ENCODE results near the gene GNAT1.

GNAT1 gene

GRCh38 chr3:50196253-50196801 lies 4.9 kb downstream of the GNAT1 start:
- no peak for DNase-seq (ENCODE audit: insufficient read length)
- TF ChIP-seq POLR2AphosphoS5 (IDR thresholded peaks at IDR 0.05; ENCODE audit: low read depth, low read length), result no peak
- TF ChIP-seq POLR2A (IDR thresholded peaks at IDR 0.05; ENCODE audit: low read depth, low read length), result no peak
- TF ChIP-seq TAF1 (IDR thresholded peaks at IDR 0.05; ENCODE audit: borderline replicate concordance, low read depth, low read length), result no peak
- no peak for FAIRE-seq

- FAIRE-seq (no peak), DNase-seq (ENCODE audit: insufficient read length) (no peak)
- TF ChIP-seq TAF1 (IDR thresholded peaks at IDR 0.05; ENCODE audit: borderline replicate concordance, low read depth, low read length) (no peak), POLR2AphosphoS5 (IDR thresholded peaks at IDR 0.05; ENCODE audit: low read depth, low read length) (no peak), POLR2A (IDR thresholded peaks at IDR 0.05; ENCODE audit: low read depth, low read length) (no peak)
These were observed 10.3 kb downstream of the GNAT1 start for GRCh38 chr3:50201573-50202315.

- FAIRE-seq (no peak), DNase-seq (ENCODE audit: insufficient read length) (no peak)
- TF ChIP-seq POLR2A (IDR thresholded peaks at IDR 0.05; ENCODE audit: low read depth, low read length) (no peak), TAF1 (IDR thresholded peaks at IDR 0.05; ENCODE audit: borderline replicate concordance, low read depth, low read length) (no peak), POLR2AphosphoS5 (IDR thresholded peaks at IDR 0.05; ENCODE audit: low read depth, low read length) (no peak)
These were observed 11.1 kb downstream of the GNAT1 start for GRCh38 chr3:50202353-50203112.

- no peak for FAIRE-seq
- no peak for DNase-seq (ENCODE audit: insufficient read length)
- TF ChIP-seq POLR2A (IDR thresholded peaks at IDR 0.05; ENCODE audit: low read depth, low read length), result no peak
- no peak for TF ChIP-seq TAF1 (IDR thresholded peaks at IDR 0.05; ENCODE audit: borderline replicate concordance, low read depth, low read length)
- no peak for TF ChIP-seq POLR2AphosphoS5 (IDR thresholded peaks at IDR 0.05; ENCODE audit: low read depth, low read length)
These were observed 11.9 kb downstream of the GNAT1 start for GRCh38 chr3:50203113-50203808.

GRCh38 chr3:50203809-50204803 lies 12.7 kb downstream of the GNAT1 start:
- DNase-seq (ENCODE audit: insufficient read length) (no peak), FAIRE-seq (no peak)
- no peak for TF ChIP-seq POLR2AphosphoS5 (IDR thresholded peaks at IDR 0.05; ENCODE audit: low read depth, low read length)

- TF ChIP-seq POLR2AphosphoS5 (IDR thresholded peaks at IDR 0.05; ENCODE audit: low read depth, low read length), result no peak
- no peak for TF ChIP-seq TAF1 (IDR thresholded peaks at IDR 0.05; ENCODE audit: borderline replicate concordance, low read depth, low read length)
- TF ChIP-seq POLR2A (IDR thresholded peaks at IDR 0.05; ENCODE audit: low read depth, low read length), result no peak
- FAIRE-seq (no peak), DNase-seq (ENCODE audit: insufficient read length) (no peak)
These were observed 13.5 kb downstream of the GNAT1 start, which contains the start of gene SLC38A3 for GRCh38 chr3:50204804-50205412. Gene SLC38A3 (plus strand): TSS chr3:50205271. CDS start chr3:50214200, 8,929 bp downstream.

- FAIRE-seq (no peak), DNase-seq (ENCODE audit: insufficient read length) (no peak)
- TF ChIP-seq POLR2A (IDR thresholded peaks at IDR 0.05; ENCODE audit: low read depth, low read length), result no peak
These were observed 14.2 kb downstream of the GNAT1 start for GRCh38 chr3:50205413-50206276.

GRCh38 chr3:50207359-50208042 lies 16.1 kb downstream of the GNAT1 start:
- FAIRE-seq (no peak), DNase-seq (ENCODE audit: insufficient read length) (no peak)
- no peak for TF ChIP-seq POLR2A (IDR thresholded peaks at IDR 0.05; ENCODE audit: low read depth, low read length)
- no peak for TF ChIP-seq POLR2AphosphoS5 (IDR thresholded peaks at IDR 0.05; ENCODE audit: low read depth, low read length)
- no peak for TF ChIP-seq TAF1 (IDR thresholded peaks at IDR 0.05; ENCODE audit: borderline replicate concordance, low read depth, low read length)

GRCh38 chr3:50208677-50209344 lies 17.4 kb downstream of the GNAT1 start:
- DNase-seq (ENCODE audit: insufficient read length), result no peak
- no peak for FAIRE-seq
- no peak for TF ChIP-seq POLR2A (IDR thresholded peaks at IDR 0.05; ENCODE audit: low read depth, low read length)
- no peak for TF ChIP-seq POLR2AphosphoS5 (IDR thresholded peaks at IDR 0.05; ENCODE audit: low read depth, low read length)
- no peak for TF ChIP-seq TAF1 (IDR thresholded peaks at IDR 0.05; ENCODE audit: borderline replicate concordance, low read depth, low read length)
